Stimulated activated CD4-positive, alpha-beta T cell treated with anti-CD3 and anti-CD28 coated beads, TNF-alpha, amount 100 ng/mL, for 4 hours (primary cell): ENCODE data around the gene ZNF831.

Source experiments
- DNase-seq, 3 experiments: peaks; one replicate each; pipeline ENCODE4 v3.0.0-alpha.2; 2020; ENCODE audit warnings: low read depth in 3 of 3

ZNF831 gene

DNA sequence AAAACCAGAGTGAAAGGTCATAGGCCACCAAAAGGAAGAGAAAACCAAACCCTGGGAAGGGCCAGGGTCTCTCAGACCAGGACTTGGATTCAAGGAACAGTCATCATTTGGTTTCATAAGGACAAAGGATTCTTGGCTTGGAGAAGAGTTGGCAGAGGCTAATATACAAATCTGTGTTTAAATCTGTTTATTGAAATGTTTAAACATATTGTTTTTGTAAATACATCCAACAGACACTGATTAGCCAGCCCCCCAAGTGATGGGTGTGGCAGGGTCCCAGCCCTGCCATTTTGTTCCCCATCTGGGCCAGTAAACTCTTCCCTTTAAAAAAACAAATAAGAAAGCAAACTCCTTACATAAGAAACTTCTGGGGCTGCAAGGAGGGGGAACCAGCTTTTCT is 6.1 kb upstream of the ZNF831 start:
- no peak for DNase-seq

DNA sequence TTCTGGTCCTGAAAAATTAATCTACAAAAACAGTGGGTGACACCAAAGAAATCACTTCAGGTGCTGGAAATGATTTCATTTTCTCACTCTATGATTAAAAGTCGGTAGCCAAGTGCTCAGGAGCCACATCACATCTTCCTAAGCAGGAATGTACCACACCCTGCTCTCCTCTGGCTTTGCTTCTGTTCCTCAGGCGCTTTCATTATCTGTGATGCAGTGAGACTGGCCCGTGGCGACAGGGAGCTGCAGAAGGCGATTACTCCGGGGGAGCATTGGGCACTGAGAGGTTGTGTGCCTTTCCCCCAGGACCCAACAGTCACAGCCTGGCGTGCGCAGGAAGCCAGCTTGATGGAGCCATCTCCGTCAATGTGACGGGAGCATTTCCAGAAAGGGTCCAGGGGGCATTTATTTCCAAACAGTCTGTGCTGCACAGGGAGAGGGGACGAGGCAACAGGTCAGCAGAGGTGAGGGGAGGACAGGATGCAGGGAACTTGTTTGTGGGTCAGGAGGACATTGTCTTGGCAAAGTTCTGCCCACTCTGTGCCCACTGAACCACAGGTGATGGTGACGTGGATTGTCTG is 5.6 kb upstream of the ZNF831 start:
- DNase-seq: no peak

DNA sequence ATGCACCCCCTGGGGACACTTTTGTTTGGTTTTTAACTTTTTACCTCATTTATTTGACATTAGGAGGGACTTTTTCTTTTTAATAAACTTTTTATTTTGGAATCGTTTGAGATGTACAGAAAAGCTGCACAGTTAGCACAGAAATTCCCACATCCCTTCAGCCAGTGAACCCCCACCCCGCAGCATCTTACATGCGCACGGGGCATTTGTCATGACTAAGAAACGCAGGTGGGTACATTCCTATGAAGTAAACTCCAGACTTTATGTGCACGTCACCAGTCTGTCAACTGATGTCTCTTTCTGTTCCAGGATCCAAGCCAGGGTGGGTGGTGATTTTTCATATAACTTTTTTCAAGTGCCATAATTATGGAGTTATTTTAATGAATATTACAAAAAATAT is 4.9 kb upstream of the ZNF831 start:
- no peak for DNase-seq

DNA sequence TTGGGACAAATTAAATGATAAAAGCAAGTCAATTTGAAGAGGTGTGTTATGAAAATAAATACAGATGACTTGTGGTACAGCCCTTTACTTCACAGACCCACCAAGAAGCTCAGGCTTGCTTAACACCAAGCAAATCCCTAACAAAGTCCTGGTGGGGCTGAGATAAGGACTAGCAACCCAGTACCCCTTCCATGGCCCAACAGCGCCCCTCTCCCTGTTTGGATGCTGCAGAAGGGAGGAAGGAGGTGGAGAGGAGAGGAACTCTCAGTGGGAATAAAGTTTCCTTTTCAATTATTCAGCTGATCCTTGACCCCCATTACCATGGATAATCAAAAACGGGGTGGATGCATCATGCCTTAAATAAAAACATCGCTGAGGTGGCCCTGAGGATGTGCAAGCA is 4.5 kb upstream of the ZNF831 start:
- DNase-seq: no peak

DNA sequence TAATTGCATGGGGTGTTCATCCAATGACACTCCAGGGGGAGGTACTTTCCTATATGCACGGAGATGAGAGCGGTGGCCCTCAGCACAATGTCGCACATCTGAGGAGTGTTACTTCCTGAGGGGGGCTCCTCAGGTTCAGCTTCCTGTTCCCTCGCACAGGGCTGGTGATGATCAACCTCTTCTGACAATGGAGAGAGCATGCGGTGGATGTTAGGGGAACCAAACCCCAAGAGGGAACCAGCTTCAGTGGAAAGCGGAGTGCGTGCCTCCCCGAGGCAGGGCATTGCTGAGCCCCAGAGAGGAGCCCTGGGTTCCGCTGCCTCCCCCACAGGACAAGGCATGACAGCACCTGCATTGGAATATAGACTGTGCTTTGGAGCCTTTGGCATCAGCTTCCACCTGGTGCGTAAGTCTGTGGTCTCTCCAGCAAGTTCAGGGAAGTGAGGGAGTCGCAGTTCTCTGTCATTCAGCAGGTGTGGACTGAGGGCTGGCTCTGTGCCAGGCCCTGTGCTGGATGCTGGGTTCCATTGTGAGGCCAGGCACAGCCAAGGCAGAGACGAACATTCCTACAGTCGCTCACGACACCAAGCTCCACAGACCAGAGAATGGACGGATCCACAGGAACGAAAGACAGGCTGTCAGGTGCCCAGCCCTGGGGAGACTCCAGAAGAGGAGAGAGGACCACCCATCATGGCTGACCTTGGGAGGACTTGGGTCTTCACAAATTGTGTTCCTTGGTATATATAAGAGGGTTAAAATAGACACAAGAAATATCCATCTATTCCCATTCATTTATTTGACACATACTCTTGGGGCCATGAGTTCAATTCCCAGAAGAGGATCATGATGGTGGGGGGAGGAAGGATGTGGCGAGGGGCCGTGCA is 3.9 kb upstream of the ZNF831 start:
- peak in 1 of 3 experiments; percentile 29 for DNase-seq

DNA sequence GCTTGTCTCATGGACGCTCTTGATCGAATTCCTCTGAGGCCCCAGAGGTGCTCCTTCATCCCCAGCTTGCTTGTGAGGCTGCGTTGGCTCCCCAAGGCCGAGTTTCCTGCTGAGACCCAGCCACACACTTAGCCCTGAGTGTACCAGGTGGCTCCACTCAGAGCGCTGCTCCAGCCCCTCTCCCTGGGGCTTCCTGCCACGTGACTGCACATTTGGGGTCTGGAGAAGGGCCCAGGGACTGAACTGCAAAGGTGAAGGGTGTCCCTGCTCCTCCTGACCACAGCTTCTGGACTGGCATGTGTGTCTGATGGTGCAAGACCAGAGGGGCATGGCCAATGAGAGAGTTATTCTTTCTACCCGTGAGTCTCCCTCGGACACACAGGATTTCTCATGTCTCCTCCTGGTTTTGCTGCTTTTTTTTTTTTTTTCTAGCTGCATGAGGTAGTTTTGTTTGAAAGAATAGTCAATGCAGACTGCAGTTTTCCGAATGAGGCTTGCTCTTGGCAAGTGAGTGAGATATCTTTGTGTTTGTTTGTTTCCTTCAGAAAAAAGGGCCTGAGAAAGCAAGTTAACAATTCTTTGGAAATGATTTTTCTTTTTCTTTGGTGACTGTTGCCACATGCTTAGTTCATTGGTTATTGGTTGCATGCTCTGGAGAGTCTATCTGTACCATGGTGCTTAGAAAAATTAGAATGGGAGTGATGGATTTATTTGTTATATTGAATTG is 3.1 kb upstream of the ZNF831 start:
- DNase-seq: no peak

DNA sequence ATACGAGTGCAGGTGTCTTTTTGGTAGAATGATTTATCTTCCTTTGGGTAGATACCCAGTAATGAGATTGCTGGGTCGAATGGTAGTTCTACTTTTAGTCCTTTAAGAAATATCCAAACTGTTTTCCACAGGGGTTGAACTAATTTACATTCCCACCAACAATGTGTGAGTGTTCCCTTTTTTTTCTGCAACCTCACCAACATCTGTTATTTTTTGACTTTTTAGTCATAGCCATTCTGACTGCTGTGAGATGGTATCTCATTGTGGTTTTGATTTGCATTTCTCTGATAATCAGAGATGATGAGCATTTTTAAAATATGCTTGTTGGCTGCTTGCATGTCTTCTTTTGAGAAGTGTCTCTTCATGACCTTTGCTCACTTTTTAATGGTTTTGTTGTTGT is 1.9 kb upstream of the ZNF831 start:
- no peak for DNase-seq

DNA sequence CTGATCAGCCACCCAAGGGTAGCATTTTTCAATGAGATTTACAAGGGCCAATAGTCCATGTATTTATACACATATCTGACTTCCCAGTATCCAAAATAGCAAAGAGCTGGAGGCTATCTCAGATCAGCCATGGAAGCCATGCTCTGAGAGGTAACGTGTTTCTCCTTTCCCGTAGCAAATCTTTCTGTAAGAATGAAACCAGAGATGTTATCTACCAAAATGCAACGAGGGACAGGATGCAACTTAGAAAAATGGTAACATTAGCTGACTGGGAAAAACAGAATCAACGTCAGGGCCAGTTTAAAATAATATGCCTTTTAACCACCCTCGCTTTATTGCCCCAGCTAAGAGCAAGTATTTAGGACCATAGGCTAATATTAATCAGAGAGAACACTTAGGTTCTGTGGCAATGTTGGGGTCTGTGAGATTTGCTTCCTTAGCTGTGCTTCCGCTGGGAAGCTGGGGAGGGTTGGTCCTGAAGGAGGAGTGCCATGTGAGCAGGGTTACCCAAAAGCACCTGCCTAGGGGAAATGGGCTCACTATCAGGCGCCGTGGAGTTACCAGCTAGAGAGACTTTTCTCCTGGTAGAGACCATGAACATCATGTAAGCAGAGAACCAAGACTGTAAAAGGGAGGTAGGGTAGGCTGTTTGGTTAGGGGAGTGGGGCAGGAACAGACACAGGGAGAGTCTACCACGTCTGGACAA is 1.2 kb downstream of the ZNF831 start:
- DNase-seq: no peak

DNA sequence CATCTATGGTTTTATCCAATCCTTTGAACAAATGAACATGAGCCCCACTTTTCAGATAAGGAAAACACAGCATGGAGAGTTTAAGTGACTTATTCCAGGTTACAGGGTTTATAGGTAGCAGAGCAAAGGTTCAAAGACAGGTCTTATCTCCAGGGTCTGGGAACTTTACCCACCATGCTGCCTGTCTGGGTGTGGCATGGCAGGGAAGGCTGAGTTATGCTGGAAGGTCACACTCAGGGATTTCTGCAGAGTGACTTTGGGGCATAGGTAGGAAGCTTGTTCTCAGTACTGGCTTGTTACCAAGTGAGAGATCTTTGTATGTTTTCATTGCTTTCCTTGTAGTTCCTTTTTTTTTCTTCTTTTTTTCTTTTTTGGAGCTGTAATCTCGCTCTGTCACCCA is 1.8 kb downstream of the ZNF831 start:
- DNase-seq: no peak

DNA sequence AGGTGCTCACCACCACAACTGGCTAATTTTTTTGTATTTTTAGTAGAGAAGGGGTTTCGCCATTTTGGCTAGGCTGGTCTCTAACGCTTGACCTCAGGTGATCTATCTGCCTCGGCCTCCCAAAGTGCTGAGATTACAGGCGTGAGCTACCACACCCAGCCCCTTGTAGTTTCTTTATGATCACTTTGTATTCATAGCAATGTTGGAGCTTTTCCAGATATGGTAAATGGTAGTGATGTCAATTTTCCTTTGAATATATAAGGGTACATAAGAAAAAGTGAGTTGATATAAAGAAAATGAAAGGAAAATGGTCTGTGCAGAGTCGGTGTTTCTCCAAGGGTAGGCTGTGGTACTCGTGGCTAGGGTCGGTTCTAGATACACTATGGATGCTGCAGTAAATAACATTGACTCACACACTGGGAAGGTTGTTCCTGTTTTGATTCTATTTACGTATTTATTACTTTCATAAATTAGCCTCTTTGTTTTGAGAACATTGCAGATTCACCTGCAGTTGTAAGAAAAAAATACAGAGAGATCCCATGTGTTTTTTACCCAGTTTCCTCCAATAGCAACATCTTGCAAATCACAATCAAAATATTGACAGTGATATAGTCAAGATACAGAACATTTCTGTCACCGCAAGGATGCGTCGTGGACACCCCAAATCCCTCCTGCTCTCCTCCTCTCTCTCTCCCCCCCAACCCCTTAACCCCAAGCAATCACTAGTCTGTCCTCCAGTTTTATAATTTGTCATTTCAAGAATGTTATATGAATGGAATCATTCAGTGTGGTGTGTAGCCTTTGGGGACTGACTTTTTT is 2.5 kb downstream of the ZNF831 start:
- no peak for DNase-seq

DNA sequence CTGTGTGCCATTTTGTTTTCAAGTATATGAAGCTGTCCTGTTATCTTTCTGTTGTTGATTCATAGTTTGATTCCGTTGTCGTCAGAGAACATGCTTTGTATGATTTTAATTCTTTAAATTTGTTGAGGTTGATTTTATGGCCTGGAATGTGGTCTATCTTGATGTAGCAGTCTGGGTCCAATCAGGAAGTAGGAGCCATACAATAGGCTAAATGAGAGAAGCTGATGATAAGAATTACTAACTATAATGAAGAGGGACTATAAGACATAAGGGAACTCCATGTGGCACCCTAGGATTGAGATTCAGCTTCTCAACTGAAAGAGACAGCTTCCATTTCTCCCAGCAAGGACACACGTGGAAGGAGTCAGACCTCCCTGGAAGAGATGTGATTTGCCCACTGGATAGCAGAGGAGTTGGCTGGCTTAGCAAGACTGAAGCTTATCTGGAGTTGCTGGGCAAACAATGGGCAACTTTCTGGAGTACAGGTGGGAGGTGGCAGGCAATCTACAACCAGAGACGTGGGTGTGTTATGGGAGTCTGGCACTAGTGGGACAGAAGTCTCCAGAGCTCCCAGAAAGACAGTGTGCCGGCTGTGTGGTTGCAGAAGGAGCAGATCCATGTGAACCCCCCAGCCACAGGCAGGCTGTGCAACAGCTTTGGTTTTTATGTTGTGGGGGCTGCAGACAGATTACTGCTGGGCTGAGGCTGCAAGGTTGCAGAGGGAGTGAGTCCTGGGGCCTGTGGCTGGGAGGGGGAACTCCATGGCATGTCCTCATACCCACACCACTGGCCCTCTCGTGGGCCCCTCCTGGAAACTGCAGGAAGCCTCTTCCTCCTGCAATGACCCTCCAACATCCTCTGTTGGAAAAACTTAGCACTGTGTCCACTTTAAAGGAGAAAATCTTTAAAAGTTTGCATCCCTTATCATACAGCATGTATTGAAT is 7.1 kb downstream of the ZNF831 start:
- DNase-seq: no peak

DNA sequence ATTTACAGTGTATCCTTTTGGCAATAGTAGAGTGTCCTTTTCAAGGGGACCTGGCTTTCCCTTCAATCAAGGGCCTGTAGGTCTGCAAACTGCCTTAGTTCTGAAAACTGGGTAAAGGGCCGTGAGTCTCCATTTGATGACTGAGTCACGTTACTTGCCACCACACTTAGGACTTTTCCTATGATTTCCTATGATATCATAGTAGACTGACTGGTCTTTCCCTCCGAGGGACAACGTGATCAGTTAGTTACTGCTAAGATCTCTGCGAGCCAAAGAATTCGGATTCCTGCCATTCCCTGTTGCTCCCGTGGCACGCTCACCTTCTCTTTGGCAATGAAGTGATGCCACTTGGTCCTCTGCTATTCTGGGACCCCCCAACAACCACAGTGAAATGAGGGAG is 8.4 kb downstream of the ZNF831 start:
- no peak for DNase-seq

DNA sequence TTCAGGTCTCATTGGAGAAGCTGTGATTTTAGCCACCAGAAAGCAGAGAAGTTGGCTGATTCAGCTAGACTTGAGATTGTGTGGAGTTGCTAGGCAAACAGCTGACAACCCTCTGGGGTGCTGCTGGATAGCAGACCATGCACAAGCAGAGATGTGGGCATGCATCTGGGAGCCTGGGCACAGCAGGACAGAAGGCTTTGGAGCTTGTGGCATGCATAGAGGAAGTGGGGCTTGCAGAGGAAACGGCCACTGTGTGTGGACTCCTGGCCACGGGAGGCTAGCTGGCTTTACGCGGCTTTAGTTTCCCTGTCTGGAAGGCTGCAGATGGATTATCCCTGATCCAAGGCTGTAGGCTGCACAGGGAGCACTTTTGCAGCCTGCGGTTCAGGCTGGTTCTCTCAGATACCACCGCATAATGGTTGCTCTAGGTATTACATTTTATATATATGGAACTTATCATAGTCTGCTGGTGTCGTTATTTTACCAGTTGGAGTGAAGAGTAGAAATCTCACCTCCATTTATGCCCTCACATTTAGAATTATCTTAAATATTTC is 10.4 kb downstream of the ZNF831 start:
- DNase-seq: no peak

DNA sequence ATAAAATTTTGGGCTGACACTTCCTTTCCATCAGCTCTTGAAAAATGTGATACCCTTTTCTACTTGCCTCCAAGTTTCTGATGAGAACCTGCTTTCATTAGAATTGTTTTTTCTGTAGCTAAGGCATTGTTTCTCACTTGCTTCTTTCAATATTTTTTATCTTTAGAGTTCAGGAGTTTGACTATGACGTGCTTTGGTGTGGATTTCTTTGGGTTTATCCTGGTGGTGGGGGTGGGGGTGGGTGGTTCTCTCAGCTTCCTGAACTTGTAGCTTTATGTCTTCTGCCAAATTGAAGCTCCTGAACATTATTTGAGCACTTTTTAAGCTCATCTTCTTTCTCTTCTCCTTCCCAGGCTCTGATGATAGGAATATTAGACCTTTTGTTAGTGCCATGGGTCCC is 11.4 kb downstream of the ZNF831 start:
- no peak for DNase-seq

DNA sequence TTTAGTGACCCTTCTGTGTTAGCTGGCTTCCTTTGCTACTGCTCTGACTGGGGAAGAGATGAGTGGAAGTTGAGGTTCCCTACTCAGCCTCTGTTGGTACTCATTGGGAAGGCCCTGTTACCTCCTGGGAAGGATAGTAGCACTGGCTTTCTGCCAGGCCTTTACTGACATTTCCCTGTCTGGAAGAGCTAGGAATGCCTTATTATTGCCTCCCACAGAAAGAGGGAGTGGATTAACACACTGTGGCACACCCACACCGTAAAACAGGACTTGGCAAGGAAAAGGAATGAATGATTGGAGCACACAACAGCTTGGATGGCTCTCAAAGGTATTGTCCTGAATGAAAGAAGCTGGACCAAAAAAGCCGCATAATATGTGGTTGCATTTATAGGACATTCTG is 12.2 kb downstream of the ZNF831 start:
- DNase-seq: no peak

DNA sequence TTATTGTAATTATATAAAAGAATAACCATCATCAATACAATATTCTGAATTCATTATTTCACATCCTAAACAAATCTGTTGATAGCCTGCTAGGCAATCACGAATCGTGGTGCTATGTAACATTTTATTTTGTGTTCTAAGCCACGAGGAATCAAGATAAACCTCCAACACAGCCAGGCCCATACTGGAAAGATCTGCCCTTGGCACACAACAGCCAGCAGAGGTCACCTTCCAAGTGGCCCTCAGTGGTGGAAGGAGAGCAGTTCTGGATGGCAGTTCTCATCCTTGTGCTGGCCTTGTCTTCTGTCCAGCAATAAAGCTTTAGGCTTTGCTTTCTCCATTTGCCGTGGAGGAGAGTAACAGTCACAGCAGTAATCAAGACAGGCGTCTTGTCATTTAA is 13.2 kb downstream of the ZNF831 start:
- no peak for DNase-seq

DNA sequence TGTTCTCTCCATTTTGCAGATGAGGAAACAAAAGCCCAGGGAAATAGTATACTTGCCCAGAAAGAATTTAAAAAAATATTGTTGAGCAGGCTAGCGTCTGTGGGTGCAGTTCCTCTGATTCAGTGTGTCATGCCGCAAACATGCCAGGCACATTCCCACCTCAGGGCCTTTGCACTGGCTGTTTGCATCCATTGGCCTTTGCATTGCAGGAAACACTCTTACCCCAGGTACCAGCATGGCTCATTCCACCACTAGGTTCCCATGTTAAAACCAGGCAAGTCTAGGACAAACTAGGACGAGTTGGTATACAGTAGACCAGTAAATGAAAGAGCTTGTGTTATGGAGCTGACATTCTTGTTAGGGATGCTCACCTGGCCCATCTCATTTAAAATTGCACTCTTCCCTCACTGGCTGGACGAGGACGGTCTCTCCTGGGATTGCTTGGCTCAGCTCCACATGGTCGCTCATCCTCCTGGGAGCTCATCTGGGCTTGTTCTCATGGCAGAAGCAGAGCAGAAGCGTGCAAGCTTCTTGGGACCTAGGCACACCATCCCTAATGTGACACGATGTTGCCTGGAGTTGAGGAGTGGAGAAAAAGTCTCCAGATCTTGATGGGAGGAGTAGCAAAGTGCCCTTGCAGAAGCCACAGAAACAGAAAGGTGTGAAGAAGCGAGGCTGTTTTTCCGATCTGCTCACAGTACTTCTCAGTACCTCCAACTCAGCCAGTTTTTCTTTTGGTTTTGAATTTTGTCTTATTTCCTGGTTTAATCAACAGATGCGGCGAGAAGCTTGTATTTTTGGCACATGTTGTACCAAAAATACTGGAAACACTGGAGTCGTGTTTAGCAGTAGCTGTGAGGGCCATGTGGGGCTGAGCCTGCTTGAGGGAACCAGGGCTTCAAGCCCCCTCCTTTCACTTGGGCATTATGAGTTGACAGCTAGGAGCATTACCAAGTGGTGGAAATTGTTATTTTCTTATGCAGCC is 13.9 kb downstream of the ZNF831 start:
- DNase-seq: no peak

DNA sequence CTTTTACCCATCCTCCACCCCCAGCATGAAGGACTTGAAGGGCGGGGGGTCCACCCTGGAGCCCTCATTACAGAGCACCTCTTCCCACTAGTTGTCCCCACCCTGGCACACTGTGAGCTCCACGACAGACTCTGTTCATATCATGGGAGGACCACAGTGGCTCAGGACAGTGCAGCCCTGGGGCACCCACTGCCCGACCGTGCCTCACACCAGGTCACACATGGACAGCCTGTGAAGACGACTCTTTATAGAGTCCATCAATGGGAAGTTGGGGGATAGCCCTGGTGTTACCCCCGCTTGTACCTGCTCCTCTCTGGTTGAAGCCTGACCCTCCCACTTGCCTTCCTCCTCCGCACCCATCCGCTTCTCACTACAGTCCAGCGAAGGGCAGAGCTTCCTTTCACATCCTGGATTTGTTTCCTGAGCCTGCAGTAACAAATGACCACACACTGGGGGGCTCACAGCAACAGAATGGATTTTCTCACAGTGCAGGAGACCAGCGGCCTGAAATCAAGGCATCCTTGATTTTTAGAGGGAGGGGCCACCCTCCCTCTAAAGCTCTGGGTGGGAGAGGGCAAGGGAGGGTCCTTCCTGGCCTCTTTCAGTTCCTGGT is 15.5 kb downstream of the ZNF831 start:
- no peak for DNase-seq
